Stomach (tissue), 9 donors: Measurements from ENCODE around the gene CCDC146. TPM values are rescaled to one million over a fixed set of nuclear protein-coding genes. Genes with fewer than 3 reads are reported as not detected.
A peak's percentile ranks its signal among the peaks of the same experiment; 100 is the strongest.

Experiments
- DNase-seq, 2 donors: peaks; one replicate each; pipeline versions ENCODE4 v3.0.0 to v3.0.0-alpha.2; 2013 to 2019
- H3K27ac ChIP-seq, 5 donors: fragments of 200-600 bp in 4 of 5; sonication (generic) in 4 of 5; one replicate each; pipeline ENCODE4 v1.5.1; 2013 to 2019; ENCODE audit warnings: mild to moderate bottlenecking in 1 of 5, moderate library complexity in 1 of 5
- H3K27me3 ChIP-seq, 3 donors: fragments of 200-600 bp; sonication (generic); one replicate each; pipeline ENCODE4 v1.5.1; 2017 to 2019; ENCODE audit warnings: mixed run types in 1 of 3
- H3K36me3 ChIP-seq, 4 donors: fragments of 200-600 bp; sonication (generic); 1 replicate in 3 of 4; 2 replicates in 1 of 4; pipeline ENCODE4 v1.5.1; 2016 to 2019
- H3K4me1 ChIP-seq, 4 donors: fragments of 200-600 bp; sonication (generic); one replicate each; pipeline ENCODE4 v1.5.1; 2016 to 2019
- H3K4me3 ChIP-seq, 4 donors: fragments of 200-600 bp; sonication (generic) in 3 of 4; one replicate each; pipeline ENCODE4 v1.5.1; 2016 to 2019; ENCODE audit warnings: mild to moderate bottlenecking in 1 of 4
- H3K9me3 ChIP-seq, 4 donors: fragments of 200-600 bp; sonication (generic); one replicate each; pipeline ENCODE4 v1.5.1; 2016 to 2019
- EP300 ChIP-seq: sonication (generic); formaldehyde crosslinking; IDR thresholded peaks from one replicate; pipeline ENCODE4 v1.6.1; 2017; ENCODE audit warnings: antibody characterized with exemption
- POLR2A ChIP-seq, 4 donors: fragments of 450-650 bp; IDR thresholded peaks; one replicate each; pipeline ENCODE4 v1.6.1; 2016; ENCODE audit warnings: antibody characterized with exemption in 4 of 4, control low read depth in 2 of 4, mild to moderate bottlenecking in 1 of 4, moderate library complexity in 1 of 4
- POLR2AphosphoS5 ChIP-seq, 3 donors: sonication (generic); formaldehyde crosslinking; IDR thresholded peaks; one replicate each; pipeline ENCODE4 v1.6.1; 2016; ENCODE audit warnings: antibody characterized with exemption in 3 of 3
- WGBS, 5 donors: extraction: QIAGEN DNeasy Blood & Tissue Kit in 3 of 5; methylation state at CpG; one replicate each; pipeline versions ENCODE4 v1.1.5 to v1.1.7; 2013 to 2018; 5-methylcytosine and 5-hydroxymethylcytosine counted together
- intact Hi-C: fragments of 100-400 bp; cut with DNase I; formaldehyde crosslinking; loops from one replicate; pipeline ENCODE4 v1.15.1; 2023; ENCODE audit warnings: low total_unique reads
- polyA plus RNA-seq, 3 donors: library from polyadenylated mRNA; stranded (reverse); fragments of 200-250 nt; gene quantifications; one replicate each; pipeline ENCODE4 v1.2.3, GENCODE V29; 2013
- total RNA-seq, 5 donors: library from RNA; depleted of rRNA; stranded (reverse); fragments of >200 nt; gene quantifications; one replicate each; pipeline versions ENCODE4 v1.1.0 to v1.2.3, GENCODE V29; 2014 to 2016
- TF ChIP-seq, protein P1 (sequence below), 7 experiments: fragments of 450-650 bp in 4 of 7; fragments of 200-600 bp in 3 of 7; sonication (generic) in 3 of 7; IDR thresholded peaks; one replicate each; pipeline ENCODE4 v1.5.1; 2016 to 2019; ENCODE audit warnings: antibody characterized with exemption in 7 of 7, control low read depth in 2 of 7, mild to moderate bottlenecking in 1 of 7
- donor health status: healthy with polysubstance abuse.
- donor health status: Bipolar disorder and iron deficiency.
- donor health status: healthy.

Gene CCDC146
- total and polyA plus RNA-seq, 8 donors: 1.3 to 193 (median 26.5) TPM

DNA sequence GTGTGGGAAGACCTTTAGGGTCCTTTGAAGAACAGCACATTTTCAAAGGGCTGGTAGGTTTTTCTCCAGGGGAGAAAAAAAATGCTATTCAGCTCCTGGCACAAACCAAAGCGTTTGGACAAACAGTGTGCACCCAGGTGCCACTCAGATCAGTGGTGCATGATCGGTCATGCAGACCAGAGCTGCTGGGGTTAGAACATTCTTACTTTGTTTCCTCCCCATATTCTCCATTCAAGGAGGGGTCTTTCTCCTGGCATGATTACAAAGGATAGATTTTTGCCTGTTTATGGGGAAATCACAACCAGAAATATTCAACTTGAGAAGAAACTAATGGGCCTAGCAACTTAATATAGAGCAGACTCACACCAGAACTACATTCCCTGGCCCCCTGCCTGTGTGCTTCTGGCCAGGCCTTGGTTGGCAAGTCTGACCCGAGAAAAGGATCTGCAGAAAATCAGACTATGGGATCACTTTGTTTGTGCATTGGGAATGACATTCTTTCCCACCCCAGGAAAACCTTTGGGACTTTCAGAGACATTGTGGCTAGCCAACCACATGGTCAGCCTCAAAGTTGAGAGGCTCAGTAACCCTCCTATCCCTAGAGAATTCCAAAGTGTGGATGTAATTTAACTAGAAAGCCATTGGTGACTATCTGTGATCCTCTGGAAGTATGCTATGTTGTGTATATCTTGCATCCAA is 159.5 kb downstream of the CCDC146 start:
- intact Hi-C loops: no loop called here
- H3K36me3 ChIP-seq: peaks cover 0 to 5% (median 0%) of the 10 kb centered on the region in 4 donors
- 26 to 43% (median 31%) methylated on average over 3 of the region's 3 CpGs for WGBS, 5 donors
- no peaks in the 10 kb centered on the region for H3K27me3 ChIP-seq
- peak overlapping the region in 3 of 4 donors; percentile 3 to 31 (median 30) for H3K4me3 ChIP-seq
- peak in 1 of 2 donors; percentile 56 for DNase-seq
- H3K4me1 ChIP-seq: peaks cover 0 to 23% (median 19%) of the 10 kb centered on the region in 4 donors
- TF ChIP-seq POLR2AphosphoS5 (IDR thresholded peaks at IDR 0.05): peak in 2 of 3 donors; percentile 13 to 16
- TF ChIP-seq, protein P1, sequence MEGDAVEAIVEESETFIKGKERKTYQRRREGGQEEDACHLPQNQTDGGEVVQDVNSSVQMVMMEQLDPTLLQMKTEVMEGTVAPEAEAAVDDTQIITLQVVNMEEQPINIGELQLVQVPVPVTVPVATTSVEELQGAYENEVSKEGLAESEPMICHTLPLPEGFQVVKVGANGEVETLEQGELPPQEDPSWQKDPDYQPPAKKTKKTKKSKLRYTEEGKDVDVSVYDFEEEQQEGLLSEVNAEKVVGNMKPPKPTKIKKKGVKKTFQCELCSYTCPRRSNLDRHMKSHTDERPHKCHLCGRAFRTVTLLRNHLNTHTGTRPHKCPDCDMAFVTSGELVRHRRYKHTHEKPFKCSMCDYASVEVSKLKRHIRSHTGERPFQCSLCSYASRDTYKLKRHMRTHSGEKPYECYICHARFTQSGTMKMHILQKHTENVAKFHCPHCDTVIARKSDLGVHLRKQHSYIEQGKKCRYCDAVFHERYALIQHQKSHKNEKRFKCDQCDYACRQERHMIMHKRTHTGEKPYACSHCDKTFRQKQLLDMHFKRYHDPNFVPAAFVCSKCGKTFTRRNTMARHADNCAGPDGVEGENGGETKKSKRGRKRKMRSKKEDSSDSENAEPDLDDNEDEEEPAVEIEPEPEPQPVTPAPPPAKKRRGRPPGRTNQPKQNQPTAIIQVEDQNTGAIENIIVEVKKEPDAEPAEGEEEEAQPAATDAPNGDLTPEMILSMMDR (IDR thresholded peaks at IDR 0.05): no peak
- H3K27ac ChIP-seq: peak overlapping the region in 4 of 5 donors; percentile 1 to 55 (median 14)
- H3K9me3 ChIP-seq: no peaks in the 10 kb centered on the region

DNA sequence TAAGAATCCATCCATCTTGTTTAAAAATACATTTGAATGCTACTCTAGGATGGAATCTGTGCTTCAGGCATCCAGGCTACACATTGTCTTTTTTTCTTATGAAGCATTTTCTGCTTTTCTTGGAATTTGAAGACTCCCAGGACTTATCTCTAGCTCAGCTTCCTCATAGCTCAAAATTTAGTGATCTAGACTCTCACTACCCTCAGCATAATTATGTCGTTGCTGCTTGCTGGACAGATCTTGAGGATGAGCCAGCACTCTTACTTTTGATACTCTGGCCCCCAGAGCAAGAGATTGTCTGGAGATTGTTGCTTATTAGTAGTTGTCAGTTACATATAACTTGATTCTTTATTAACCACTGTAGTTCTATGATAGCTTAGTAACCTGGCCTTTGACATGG is 160.5 kb downstream of the CCDC146 start:
- 58 to 84% (median 63%) methylated on average over 1 of the region's 1 CpG for WGBS, 5 donors
- Histone ChIP-seq H3K27ac (peak overlapping the region in 3 of 5 donors; percentile 1 to 55 (median 25)), H3K4me3 (peak overlapping the region in 3 of 4 donors; percentile 3 to 31 (median 30)), H3K4me1 (peaks cover 0 to 23% (median 19%) of the 10 kb centered on the region in 4 donors), H3K27me3 (no peaks in the 10 kb centered on the region), H3K9me3 (no peaks in the 10 kb centered on the region), H3K36me3 (peaks cover 0 to 15% (median 2%) of the 10 kb centered on the region in 4 donors)
- intact Hi-C loops: no loop called here
- no peak for DNase-seq
- TF ChIP-seq, protein P1 (IDR thresholded peaks at IDR 0.05): no peak
- no peak for TF ChIP-seq POLR2A (IDR thresholded peaks at IDR 0.05)

DNA sequence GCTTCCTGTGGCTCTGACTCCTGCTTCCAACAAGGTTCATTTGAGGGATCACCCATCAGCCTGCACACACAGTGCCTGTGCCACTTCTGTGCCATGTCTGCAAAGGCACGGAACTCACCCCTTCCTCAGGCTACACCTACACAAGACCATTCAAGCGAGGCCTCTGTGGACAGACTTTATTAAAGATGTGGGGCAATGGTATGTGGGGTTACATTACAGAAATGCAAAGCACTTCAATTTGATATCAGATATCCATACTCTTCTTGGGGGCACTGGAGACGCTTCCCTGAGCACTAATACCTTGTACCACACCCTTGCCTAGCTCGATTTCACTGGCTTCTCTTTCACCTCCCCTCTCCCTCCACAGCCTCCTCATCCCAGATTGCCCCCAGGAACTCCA is 161.6 kb downstream of the CCDC146 start:
- WGBS, 5 donors: 79 to 91% (median 87%) methylated on average over 4 of the region's 4 CpGs
- intact Hi-C loops: no loop called here
- TF ChIP-seq EP300 (no peak), POLR2AphosphoS5 (IDR thresholded peaks at IDR 0.05) (no peak), POLR2A (IDR thresholded peaks at IDR 0.05) (no peak)
- TF ChIP-seq, protein P1 (IDR thresholded peaks at IDR 0.05): no peak
- no peak for DNase-seq
- peaks cover 0 to 27% (median 19%) of the 10 kb centered on the region in 4 donors for H3K4me1 ChIP-seq
- peak overlapping the region in 3 of 4 donors; percentile 2 to 24 (median 21) for H3K4me3 ChIP-seq
- H3K36me3 ChIP-seq: peaks cover 5 to 24% (median 8%) of the 10 kb centered on the region in 4 donors
- peak overlapping the region in 1 of 5 donors; percentile 31 for H3K27ac ChIP-seq
- no peaks in the 10 kb centered on the region for H3K9me3 ChIP-seq
- H3K27me3 ChIP-seq: no peaks in the 10 kb centered on the region

DNA sequence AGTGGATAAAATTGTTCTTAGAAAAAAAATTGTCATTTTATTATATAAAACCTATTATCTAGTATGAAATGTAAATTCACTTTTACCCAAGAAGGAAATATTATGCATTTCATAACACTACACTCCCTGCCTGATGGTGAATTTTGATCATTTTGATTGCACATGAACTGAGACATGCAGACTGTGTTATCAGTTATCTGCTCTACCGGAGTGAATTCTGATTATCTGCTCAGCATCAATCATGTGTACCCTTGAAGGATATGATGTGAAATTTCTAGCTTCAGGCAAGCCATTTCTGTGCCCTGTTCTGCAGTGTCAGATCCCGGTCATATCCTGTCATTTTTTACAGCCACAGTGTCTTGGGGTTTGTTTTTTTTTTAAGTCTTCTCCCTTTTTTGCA is 162.2 kb downstream of the CCDC146 start:
- WGBS, 5 donors: 58 to 88% (median 78%) methylated on average over 2 of the region's 2 CpGs
- H3K27me3 ChIP-seq: no peaks in the 10 kb centered on the region
- peaks cover 5 to 30% (median 8%) of the 10 kb centered on the region in 4 donors for H3K36me3 ChIP-seq
- H3K4me1 ChIP-seq: peaks cover 0 to 27% (median 19%) of the 10 kb centered on the region in 4 donors
- no peak overlapping the region for H3K27ac ChIP-seq
- no peak for DNase-seq
- no peaks in the 10 kb centered on the region for H3K9me3 ChIP-seq
- TF ChIP-seq POLR2AphosphoS5 (IDR thresholded peaks at IDR 0.05) (no peak), EP300 (no peak), POLR2A (IDR thresholded peaks at IDR 0.05) (no peak)
- TF ChIP-seq, protein P1 (IDR thresholded peaks at IDR 0.05): no peak
- intact Hi-C loops: no loop called here
- H3K4me3 ChIP-seq: peak overlapping the region in 1 of 4 donors; percentile 24
